ENCODE measurements around the gene TMEM178B.

The TMEM178B gene

DNA sequence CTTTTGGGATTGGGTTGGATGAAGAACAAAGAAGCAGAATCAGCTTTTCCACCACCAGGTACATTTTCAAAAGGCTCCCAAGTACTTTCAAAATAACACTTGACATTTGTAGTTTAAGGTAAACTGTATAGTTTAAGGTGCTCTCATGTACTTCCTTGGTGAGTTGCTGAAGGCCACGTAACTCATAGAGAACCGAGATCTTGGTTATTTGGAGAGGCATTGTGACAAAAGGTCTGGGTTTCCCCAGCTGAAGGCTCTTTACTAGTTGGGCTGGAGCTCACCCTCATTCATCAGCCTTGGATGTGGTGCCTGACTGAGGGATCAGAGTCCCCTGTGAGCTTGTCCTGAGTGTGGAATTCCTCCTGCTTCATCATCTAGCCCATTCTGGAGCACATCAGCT, 191.8 kb downstream of the TMEM178B start:
- no peak for DNase-seq

DNA sequence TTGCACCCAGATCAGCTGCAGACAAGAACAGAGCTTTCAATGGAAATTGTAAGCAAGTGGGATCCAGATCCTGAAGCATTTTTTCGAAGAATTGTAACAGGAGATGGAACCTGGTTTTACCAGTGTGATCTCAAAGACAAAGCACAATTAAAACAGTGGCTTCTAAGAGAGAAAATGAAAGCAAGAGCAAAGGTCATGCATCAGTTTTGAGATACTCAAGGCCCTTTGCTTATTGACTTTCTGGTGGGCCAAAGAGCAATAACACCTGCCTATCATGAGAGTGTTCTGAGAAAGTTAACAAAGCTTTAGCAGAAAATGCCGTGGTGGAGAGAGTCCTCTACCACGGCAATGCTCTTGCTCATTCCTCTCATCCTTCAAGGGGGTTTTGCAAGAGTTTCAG, 194.8 kb downstream of the TMEM178B start:
- DNase-seq, result no peak

- DNase-seq, result no peak
Measured at GRCh38 chr7:141271451-141271850, 197.6 kb downstream of the TMEM178B start.

- DNase-seq, result peak in 1 of 2 experiments; percentile 5
Measured at GRCh38 chr7:141272417-141272816, 198.6 kb downstream of the TMEM178B start.

GRCh38 chr7:141275350-141275749, 201.5 kb downstream of the TMEM178B start:
- DNase-seq, result no peak

DNA sequence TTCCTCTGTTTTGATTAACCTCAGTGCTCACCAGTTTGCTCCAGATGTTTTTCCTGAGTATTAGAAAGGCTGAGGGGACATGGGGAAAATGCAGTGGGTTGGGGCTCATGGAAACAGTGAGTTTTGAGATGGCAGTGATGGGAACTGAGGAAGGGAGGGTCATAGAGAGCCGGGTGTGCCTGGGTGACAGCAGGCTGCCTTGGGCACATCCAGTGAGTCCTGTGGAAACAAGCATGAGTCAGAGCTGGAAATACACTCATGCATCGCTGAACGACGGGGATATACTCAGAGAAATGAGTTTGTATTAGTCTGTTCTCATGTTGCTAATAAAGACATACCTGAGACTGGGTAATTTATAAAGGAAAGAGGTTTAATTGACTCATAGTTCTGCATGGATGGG, 202.2 kb downstream of the TMEM178B start:
- DNase-seq, result no peak

- no peak for DNase-seq
Measured at GRCh38 chr7:141280100-141280499, 206.2 kb downstream of the TMEM178B start.

GRCh38 chr7:141281311-141281710, 207.4 kb downstream of the TMEM178B start:
- no peak for DNase-seq

DNA sequence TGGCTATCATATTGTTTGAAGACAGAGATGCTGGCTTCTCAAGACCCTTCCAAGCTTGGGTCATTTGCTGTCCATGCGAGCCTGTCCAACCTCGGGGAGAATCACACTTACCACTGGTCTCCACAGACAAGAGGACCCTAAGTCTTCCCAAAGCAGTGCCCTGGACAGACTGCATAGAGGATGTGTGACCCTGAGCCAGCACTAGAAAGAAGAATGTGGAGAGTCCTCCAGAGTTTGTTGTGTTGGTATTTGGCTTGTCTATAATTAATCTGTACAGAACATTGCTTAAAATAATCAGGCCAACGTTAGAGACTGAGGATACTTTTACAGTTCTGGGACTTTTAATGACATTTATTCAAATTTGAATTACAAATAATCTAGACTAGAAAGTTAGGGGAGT, 212.7 kb downstream of the TMEM178B start:
- no peak for DNase-seq

DNA sequence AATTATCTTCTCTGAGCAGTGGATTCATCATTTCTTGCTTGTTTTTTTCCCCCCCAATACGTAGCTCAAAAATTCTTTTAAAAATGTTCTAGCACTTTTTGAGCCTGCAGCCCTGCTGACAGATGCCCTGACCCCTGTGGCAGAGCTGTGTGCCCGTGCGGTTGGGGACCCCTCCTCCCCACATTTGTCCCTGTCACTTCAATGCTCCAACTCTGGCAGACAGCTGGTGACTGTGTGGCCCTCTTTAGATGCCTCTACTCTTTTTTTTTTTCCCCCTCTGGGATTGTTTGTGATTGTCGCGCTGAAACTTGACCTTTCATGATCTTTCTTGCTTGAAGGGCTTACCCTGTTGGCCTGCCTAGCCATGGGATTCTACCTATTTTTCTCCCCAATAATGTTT, 214.1 kb downstream of the TMEM178B start:
- no peak for DNase-seq

DNA sequence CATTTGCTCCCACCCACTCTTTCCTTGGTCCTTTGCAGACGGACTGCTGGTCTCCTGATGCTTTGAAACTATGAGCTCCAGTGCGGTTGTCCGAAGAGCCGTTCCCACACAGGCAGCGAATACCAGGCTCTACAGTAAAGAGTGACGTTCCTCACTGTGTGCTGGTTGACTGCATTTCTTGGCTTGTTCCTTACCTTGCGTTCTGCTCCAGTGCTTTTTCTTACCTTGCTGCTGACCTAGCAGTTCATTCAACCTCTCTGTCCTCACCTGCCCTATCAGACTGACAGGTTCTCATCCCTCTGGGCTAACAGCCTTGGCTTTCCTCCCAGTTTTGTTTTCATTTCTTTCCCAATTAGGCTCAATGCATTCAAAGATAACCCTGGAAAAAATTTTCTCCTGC, 214.8 kb downstream of the TMEM178B start:
- no peak for DNase-seq

DNA sequence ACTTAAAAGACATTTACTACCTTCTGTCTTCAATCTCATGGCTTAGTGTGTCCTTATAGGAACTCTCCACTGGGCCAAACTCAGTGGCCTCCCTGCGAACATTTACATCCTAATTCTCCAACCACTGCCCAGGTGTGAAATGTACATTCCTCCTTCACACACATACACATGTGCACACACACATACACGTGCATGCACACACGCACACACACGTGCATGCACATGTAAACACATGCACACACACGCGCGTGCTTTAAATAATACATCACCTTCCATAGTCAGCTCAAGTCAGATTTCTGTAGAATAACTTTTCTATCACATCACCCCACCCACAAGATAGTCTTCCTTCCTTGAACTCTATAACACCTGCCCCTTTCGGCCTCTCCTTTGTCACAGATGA, 216.5 kb downstream of the TMEM178B start:
- DNase-seq, result no peak

DNA sequence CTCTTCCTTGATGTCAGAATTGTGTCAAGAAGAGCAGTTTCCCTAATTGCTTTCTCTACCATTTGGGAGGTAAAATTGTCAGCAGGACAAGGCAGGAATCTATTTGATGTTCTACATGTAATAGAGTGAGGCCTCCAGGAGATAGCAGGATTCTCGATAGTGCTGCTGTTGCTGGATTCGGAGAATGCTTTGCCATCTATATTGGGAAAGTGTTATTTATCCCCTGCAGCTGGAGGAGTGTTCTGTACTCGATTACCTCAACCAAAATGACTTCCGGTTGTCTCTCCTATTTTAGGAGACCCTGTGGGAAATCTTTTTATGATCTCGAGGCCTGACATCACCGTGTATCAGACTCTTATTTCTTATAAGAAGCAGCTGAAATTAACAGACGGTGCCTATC, 217.1 kb downstream of the TMEM178B start:
- no peak for DNase-seq

DNA sequence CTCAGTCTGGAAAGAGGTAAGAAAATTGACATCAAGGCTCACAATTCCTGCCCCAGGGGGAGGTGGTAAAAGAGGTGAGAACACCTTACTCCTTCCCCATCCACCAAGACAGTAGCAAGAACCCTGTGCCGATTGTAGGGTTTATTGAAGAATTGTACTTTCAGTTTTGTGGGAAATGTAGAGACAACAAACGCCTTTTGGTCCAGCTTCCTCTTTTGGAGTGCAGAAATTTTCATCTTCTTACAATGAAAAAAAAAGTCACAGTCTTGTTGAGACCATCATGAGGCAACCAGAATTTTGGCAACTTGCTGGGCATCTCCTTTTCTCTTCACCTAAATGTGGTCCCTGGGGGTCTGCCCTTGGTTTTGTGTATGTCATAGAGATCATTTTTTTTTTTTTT, 217.7 kb downstream of the TMEM178B start:
- no peak for DNase-seq

- DNase-seq, result no peak
Measured at GRCh38 chr7:141294143-141294829, 220.4 kb downstream of the TMEM178B start.

DNA sequence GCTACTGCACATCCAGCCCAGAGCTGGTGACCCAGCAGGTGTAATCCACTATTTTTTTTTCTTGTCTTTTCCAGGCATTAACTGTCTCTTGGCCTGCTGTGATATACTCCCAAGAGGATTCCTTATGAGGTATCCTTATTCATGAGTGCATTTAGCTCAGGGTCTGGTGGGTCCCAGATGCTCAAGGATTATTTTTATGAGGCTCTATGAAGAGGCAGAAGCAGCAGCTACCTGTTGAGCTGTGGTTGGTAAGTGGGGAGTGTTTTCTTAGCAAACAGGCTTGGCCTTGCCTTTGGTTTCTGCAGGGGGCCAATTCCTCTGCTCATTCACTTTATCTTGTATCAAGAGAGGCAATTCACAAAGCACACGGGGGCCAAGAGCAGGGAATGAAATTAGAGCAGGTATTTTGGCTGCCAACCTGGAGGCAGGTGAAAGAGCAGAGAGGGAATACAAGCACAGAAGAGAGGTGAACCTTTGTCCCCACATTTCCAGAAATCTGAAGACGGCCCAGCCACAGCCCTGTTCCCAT, 221.6 kb downstream of the TMEM178B start:
- DNase-seq, result peak; percentile 82 to 95

DNA sequence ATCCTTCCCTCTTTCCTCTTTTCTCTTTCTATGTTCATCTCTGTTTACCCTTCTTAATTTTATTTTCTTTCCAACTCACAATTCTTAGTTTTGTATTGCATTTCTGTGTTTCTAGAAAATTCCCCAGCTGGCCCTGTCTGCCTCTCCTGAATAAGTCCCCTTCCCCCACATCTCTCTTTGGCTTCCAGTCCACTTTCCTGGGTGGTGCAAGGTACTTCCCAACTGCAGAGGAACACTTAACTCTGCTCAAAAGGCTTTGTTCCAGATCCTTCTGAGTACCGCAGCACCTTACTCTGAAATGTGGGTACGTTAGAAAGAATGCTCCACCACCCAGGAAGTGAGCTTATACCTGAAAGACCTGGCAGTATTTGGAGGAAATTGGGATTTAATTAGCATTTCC, 227.0 kb downstream of the TMEM178B start:
- no peak for DNase-seq

- no peak for DNase-seq
Measured at GRCh38 chr7:141301544-141301943, 227.7 kb downstream of the TMEM178B start.

- DNase-seq, result no peak
Measured at GRCh38 chr7:141302617-141303016, 228.8 kb downstream of the TMEM178B start.

DNA sequence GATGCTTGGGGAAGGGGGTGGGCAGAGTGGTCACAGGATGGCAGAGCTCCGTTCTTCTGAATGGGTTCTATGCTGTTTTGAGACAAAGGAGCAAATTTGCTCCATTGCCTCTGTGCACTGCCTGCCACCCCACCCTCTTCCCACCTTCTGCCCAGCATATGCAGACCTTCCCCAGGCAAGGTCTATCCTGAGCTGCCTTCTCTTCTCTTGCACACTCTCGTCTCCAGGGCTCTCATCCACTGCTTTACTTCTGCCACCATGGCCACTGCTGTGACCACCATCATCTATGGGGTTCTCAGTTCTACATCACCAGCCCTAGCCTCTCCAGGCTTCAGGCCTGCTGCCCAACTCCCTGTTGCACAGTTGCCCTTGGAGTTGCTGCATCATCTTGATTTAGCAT, 230.4 kb downstream of the TMEM178B start:
- no peak for DNase-seq

GRCh38 chr7:141306081-141306480, 232.2 kb downstream of the TMEM178B start:
- DNase-seq, result no peak

GRCh38 chr7:141312395-141312794, 238.5 kb downstream of the TMEM178B start:
- no peak for DNase-seq

DNA sequence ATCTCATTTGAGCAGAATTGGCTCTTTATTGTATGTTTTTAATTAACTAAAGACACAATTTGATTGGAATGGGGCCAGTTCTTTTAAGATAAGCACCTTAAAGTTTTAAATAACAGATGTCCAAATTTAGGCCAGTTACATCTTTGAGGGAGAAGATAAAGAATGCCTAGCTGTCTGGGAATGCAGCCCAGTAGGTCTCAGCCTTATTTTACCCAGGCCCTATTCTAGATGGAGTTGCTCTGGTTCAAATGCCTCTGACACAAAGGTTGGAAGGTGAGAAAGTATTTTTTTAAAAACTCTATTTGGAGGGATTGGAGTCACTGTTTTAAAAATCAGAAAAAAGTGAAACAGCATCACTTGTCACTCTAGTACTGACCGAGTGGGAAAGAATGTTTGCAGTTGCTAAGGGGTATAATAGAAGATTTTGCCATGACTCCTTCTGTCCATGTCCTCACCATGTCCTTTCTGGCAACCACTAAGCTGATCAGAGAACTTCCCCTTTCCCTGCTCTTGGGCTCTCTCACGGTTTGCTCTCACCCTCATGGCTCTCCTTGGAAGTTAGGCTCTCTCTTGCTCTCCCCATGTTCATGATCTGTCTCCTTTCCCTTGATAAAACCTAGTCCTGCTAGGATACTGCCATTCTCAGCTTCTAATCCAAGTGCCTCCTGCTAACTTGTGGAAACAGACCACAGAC, 239.1 kb downstream of the TMEM178B start:
- no peak for DNase-seq

GRCh38 chr7:141313896-141314295, 240.0 kb downstream of the TMEM178B start:
- DNase-seq, result no peak

Measured in NCI-H524 (cell line).